HepG2 (cell line): Measurements from ENCODE around the gene IGIP. TPM values are rescaled to one million over a fixed set of nuclear protein-coding genes. Genes with fewer than 3 reads are reported as not detected.

Source experiments
- ARHGAP35 ChIP-seq: sonication (generic); formaldehyde crosslinking; IDR thresholded peaks from 2 replicates; pipeline ENCODE4 v1.9.0; 2022; ENCODE audit warnings: mild to moderate bottlenecking, inconsistent platforms, moderate library complexity, missing genetic modification reagents, borderline replicate concordance
- BORCS8-MEF2B ChIP-seq: sonication (generic); formaldehyde crosslinking; IDR thresholded peaks from 2 replicates; pipeline ENCODE4 v1.8.0; 2022; ENCODE audit warnings: mild to moderate bottlenecking, missing genetic modification reagents
- CBFB ChIP-seq: sonication (generic); formaldehyde crosslinking; IDR thresholded peaks from 2 replicates; pipeline ENCODE4 v1.4.0; 2020; ENCODE audit warnings: missing genetic modification reagents
- GABPB1 ChIP-seq: IDR thresholded peaks from 2 replicates; pipeline ENCODE4 v1.6.1; 2016; ENCODE audit warnings: mild to moderate bottlenecking, missing genetic modification reagents, moderate library complexity, missing compliant biosample characterization
- HNRNPK ChIP-seq: fragments of 200-400 bp; formaldehyde crosslinking; IDR thresholded peaks from 2 replicates; pipeline ENCODE4 v1.6.1; 2018; ENCODE audit warnings: low read length, low read depth, moderate library complexity, mild to moderate bottlenecking; ENCODE audit not compliant: poor library complexity, severe bottlenecking
- HNRNPLL ChIP-seq: fragments of 200-400 bp; formaldehyde crosslinking; IDR thresholded peaks from 2 replicates; pipeline ENCODE4 v1.6.1; 2017; ENCODE audit warnings: mild to moderate bottlenecking, low read depth, low read length; ENCODE audit not compliant: poor library complexity, severe bottlenecking
- KLF6 ChIP-seq: IDR thresholded peaks from 2 replicates; pipeline ENCODE4 v1.8.0; 2016; ENCODE audit warnings: missing biosample characterization, missing genetic modification reagents
- NONO ChIP-seq, 2 experiments: fragments of 450-650 bp in 1 of 2; sonication (generic) in 1 of 2; formaldehyde crosslinking in 1 of 2; IDR thresholded peaks in 1 of 2; conservative IDR thresholded peaks in 1 of 2; 2 replicates each; pipeline versions ENCODE4 v1.6.1 to v1.8.0; 2017 to 2022; ENCODE audit warnings: mild to moderate bottlenecking in 1 of 2, missing genetic modification reagents in 1 of 2, moderate library complexity in 1 of 2
- RFX3 ChIP-seq: IDR thresholded peaks from 2 replicates; pipeline ENCODE4 v1.6.1; 2016; ENCODE audit warnings: missing biosample characterization, missing genetic modification reagents
- SAP130 ChIP-seq: IDR thresholded peaks from 2 replicates; pipeline ENCODE4 v1.6.1; 2016; ENCODE audit warnings: low read depth
- SIX4 ChIP-seq: sonication (generic); formaldehyde crosslinking; IDR thresholded peaks from 2 replicates; pipeline ENCODE4 v1.4.0; 2020; ENCODE audit warnings: missing genetic modification reagents
- TERF1 ChIP-seq: sonication (generic); formaldehyde crosslinking; IDR thresholded peaks from 2 replicates; pipeline ENCODE4 v1.8.0; 2022; ENCODE audit warnings: mild to moderate bottlenecking, missing genetic modification reagents, moderate library complexity
- ZFY ChIP-seq: sonication (generic); formaldehyde crosslinking; IDR thresholded peaks from 2 replicates; pipeline ENCODE4 v1.4.0; 2020; ENCODE audit warnings: missing genetic modification reagents
- ZNF30 ChIP-seq: sonication (generic); formaldehyde crosslinking; IDR thresholded peaks from 2 replicates; pipeline ENCODE4 v1.5.0; 2020; ENCODE audit warnings: mild to moderate bottlenecking, missing genetic modification reagents
- ZNF468 ChIP-seq: sonication (generic); formaldehyde crosslinking; IDR thresholded peaks from 2 replicates; pipeline ENCODE4 v1.8.0; 2022; ENCODE audit warnings: mild to moderate bottlenecking, moderate library complexity, missing genetic modification reagents
- ZNF563 ChIP-seq: sonication (generic); formaldehyde crosslinking; IDR thresholded peaks from 2 replicates; pipeline ENCODE4 v1.8.0; 2022; ENCODE audit warnings: mild to moderate bottlenecking, moderate library complexity, missing genetic modification reagents
- ZNF710 ChIP-seq: sonication (generic); formaldehyde crosslinking; IDR thresholded peaks from 2 replicates; pipeline ENCODE4 v1.5.0; 2020; ENCODE audit warnings: mild to moderate bottlenecking, missing genetic modification reagents, borderline replicate concordance
- ZNF775 ChIP-seq: sonication (generic); formaldehyde crosslinking; IDR thresholded peaks from 2 replicates; pipeline ENCODE4 v1.4.0; 2020; ENCODE audit warnings: missing genetic modification reagents, mild to moderate bottlenecking, moderate library complexity, borderline replicate concordance
- polyA plus RNA-seq, 8 experiments: library from polyadenylated mRNA; depleted of rRNA in 3 of 8; stranded (reverse) in 7 of 8; unstranded in 1 of 8; fragments of >200 nt; fragmentation: Illumina TruSeq in 4 of 8; extraction: Trizol in 4 of 8; gene quantifications; 2 replicates each; pipeline versions ENCODE4 v1.2.1 to v1.2.3, GENCODE V29; 2011 to 2016; ENCODE audit warnings: low read depth in 4 of 8, missing spikeins in 1 of 8, mixed read lengths in 1 of 8; ENCODE audit not compliant: insufficient read depth in 1 of 8
- total RNA-seq, 5 experiments: library from RNA; depleted of rRNA; stranded (reverse); fragments of >200 nt; fragmentation: Illumina TruSeq; extraction: Trizol; gene quantifications; 2 replicates each; pipeline ENCODE4 v1.2.3, GENCODE V29; 2016; ENCODE audit warnings: low read depth in 1 of 5
- TF ChIP-seq, protein P1 (sequence below): sonication (generic); formaldehyde crosslinking; IDR thresholded peaks from 2 replicates; pipeline ENCODE4 v1.4.0; 2020; ENCODE audit warnings: mild to moderate bottlenecking, missing genetic modification reagents, borderline replicate concordance
- TF ChIP-seq, protein P2 (sequence below): sonication (generic); formaldehyde crosslinking; conservative IDR thresholded peaks from 2 replicates; pipeline ENCODE4 v1.4.0; 2020; ENCODE audit warnings: missing genetic modification reagents

Gene IGIP
- total and polyA plus RNA-seq, 2 of the 13 experiments (the other 11 are each of a cell fraction or from before 2014, with no cell fraction given), result 1.7 to 2.1 TPM

DNA sequence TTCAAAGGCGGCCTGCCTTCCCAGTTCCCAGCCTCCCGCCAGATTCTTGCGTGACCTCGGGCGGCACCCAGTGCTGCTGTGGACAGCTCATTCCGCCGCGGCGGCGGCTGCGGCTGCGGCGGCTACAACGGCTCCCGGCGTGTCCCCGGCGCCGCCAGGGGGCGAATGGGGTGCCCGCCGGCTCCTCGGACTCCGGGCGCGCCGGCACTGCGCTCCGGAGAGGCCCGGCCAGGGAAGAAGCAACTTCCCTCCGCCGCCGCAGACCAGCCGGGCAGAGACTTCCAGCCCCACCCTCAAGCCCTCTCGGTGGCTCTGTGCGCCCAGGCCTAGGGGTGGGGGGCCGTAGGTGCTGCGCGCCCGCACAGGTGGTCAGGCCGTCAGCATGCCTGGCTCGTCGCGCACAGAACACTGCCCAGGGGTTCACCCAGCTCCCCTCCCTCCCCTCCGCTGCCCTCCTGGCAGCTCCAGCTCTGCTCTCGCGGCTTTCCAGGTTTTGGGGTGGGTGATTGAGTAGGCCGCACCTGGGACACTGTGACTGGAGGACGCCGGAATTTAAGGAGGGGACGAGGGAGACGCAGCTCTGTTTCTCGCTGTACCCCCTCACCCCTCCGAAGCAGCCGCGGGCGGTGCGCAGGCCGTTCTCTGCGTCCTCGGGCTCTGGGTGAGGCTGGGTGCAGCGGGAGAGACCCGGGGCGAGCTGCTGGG is 20.2 kb downstream of the IGIP start (continued):
- TF ChIP-seq ZNF710 (CRISPR knock-in tag) (no peak; the same call in 1 of the 2 replicates), RFX3 (CRISPR knock-in tag) (no peak), SAP130 (peak; percentile 32; the same call in 1 of the 2 replicates), TERF1 (no peak), SIX4 (CRISPR knock-in tag) (no peak), GABPB1 (CRISPR knock-in tag) (peak; percentile 55; the same call in 1 of the 2 replicates), NONO (IDR thresholded peaks at IDR 0.05) (no peak), NONO (CRISPR knock-in tag; conservative IDR thresholded peaks at IDR 0.05) (peak; percentile 34; the same call in 1 of the 2 replicates), ZNF775 (CRISPR knock-in tag) (no peak), ZFY (0 out of 2 replicates have a peak, but pooled peaks have one; percentile 22), ARHGAP35 (CRISPR knock-in tag) (no peak), ZNF468 (CRISPR knock-in tag) (no peak), KLF6 (no peak), BORCS8-MEF2B (CRISPR knock-in tag) (0 out of 2 replicates have a peak, but pooled peaks have one; percentile 44), ZNF563 (CRISPR knock-in tag) (0 out of 2 replicates have a peak, but pooled peaks have one; percentile 59), ZNF30 (CRISPR knock-in tag) (no peak), HNRNPK (peak; percentile 61), HNRNPLL (peak; percentile 63), CBFB (no peak)
- TF ChIP-seq, protein P1, sequence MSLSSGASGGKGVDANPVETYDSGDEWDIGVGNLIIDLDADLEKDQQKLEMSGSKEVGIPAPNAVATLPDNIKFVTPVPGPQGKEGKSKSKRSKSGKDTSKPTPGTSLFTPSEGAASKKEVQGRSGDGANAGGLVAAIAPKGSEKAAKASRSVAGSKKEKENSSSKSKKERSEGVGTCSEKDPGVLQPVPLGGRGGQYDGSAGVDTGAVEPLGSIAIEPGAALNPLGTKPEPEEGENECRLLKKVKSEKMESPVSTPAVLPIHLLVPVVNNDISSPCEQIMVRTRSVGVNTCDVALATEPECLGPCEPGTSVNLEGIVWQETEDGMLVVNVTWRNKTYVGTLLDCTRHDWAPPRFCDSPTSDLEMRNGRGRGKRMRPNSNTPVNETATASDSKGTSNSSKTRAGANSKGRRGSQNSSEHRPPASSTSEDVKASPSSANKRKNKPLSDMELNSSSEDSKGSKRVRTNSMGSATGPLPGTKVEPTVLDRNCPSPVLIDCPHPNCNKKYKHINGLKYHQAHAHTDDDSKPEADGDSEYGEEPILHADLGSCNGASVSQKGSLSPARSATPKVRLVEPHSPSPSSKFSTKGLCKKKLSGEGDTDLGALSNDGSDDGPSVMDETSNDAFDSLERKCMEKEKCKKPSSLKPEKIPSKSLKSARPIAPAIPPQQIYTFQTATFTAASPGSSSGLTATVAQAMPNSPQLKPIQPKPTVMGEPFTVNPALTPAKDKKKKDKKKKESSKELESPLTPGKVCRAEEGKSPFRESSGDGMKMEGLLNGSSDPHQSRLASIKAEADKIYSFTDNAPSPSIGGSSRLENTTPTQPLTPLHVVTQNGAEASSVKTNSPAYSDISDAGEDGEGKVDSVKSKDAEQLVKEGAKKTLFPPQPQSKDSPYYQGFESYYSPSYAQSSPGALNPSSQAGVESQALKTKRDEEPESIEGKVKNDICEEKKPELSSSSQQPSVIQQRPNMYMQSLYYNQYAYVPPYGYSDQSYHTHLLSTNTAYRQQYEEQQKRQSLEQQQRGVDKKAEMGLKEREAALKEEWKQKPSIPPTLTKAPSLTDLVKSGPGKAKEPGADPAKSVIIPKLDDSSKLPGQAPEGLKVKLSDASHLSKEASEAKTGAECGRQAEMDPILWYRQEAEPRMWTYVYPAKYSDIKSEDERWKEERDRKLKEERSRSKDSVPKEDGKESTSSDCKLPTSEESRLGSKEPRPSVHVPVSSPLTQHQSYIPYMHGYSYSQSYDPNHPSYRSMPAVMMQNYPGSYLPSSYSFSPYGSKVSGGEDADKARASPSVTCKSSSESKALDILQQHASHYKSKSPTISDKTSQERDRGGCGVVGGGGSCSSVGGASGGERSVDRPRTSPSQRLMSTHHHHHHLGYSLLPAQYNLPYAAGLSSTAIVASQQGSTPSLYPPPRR (CRISPR knock-in tag), result 0 out of 2 replicates have a peak, but pooled peaks have one; percentile 12
- TF ChIP-seq, protein P2, sequence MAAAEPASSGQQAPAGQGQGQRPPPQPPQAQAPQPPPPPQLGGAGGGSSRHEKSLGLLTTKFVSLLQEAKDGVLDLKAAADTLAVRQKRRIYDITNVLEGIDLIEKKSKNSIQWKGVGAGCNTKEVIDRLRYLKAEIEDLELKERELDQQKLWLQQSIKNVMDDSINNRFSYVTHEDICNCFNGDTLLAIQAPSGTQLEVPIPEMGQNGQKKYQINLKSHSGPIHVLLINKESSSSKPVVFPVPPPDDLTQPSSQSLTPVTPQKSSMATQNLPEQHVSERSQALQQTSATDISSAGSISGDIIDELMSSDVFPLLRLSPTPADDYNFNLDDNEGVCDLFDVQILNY (CRISPR knock-in tag), result no peak
